H1 (cell line): ENCODE data around the gene OSBPL3. TPM values are rescaled to one million over a fixed set of nuclear protein-coding genes. Genes with fewer than 3 reads are reported as not detected.

Experiments used
- polyA plus RNA-seq, 7 experiments: library from polyadenylated mRNA; depleted of rRNA in 3 of 7; stranded (reverse) in 5 of 7; unstranded in 2 of 7; fragments of >200 nt in 5 of 7; fragments of 200-250 nt in 2 of 7; gene quantifications; 1 replicate in 5 of 7; 2 replicates in 1 of 7; 4 replicates in 1 of 7; pipeline versions ENCODE4 v1.2.1 to v1.2.3, GENCODE V29; 2011 to 2013; ENCODE audit warnings: missing spikeins in 2 of 7, mixed read lengths in 2 of 7
- total RNA-seq: library from RNA; stranded (reverse); fragmentation: NEBNext Ultra II Directional; extraction: Animal tissue kit (Norgen Biotek cat#: 25700); gene quantifications from 2 replicates; pipeline ENCODE4 v1.2.1, GENCODE V29; 2021
- TF ChIP-seq, protein P1 (sequence below): IDR thresholded peaks from 2 replicates; pipeline ENCODE4 v1.6.1; 2012; ENCODE audit warnings: low read length, inconsistent platforms
- TF ChIP-seq, protein P2 (sequence below), 3 experiments: IDR thresholded peaks; 1 replicate in 2 of 3; 2 replicates in 1 of 3; pipeline versions ENCODE4 v1.5.1 to v1.6.1; 2011; ENCODE audit warnings: low read length in 3 of 3, mild to moderate bottlenecking in 3 of 3, inconsistent platforms in 2 of 3, low read depth in 1 of 3, moderate library complexity in 1 of 3; ENCODE audit not compliant: insufficient read depth in 1 of 3; ENCODE audit errors: control extremely low read depth in 1 of 3

OSBPL3 gene
- total and polyA plus RNA-seq, 2 of the 8 experiments (the other 6 are each of a cell fraction or from before 2014, with no cell fraction given), result 2.8 to 13.9 TPM

DNA sequence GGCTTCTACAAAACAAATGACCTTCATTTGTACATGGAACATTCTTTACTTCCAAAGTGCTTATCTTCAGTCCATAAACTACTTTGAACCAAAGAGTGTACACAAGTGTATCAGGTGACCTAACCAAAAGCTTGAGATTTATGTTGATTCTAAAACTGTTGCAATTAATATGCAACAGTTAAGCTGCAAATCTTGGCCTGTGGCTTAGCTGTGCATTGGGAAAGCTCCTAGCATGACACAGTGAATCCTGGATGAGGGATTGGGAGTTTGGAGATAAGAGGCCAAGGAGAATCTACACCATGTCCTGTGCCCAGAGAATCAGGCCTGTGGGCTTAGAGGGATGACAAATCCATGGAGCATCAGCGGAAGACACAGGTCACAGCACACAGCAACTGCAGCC is 117.5 kb downstream of the OSBPL3 start (continued):
- TF ChIP-seq, protein P1, sequence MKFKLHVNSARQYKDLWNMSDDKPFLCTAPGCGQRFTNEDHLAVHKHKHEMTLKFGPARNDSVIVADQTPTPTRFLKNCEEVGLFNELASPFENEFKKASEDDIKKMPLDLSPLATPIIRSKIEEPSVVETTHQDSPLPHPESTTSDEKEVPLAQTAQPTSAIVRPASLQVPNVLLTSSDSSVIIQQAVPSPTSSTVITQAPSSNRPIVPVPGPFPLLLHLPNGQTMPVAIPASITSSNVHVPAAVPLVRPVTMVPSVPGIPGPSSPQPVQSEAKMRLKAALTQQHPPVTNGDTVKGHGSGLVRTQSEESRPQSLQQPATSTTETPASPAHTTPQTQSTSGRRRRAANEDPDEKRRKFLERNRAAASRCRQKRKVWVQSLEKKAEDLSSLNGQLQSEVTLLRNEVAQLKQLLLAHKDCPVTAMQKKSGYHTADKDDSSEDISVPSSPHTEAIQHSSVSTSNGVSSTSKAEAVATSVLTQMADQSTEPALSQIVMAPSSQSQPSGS, result no peak
- TF ChIP-seq, protein P2, sequence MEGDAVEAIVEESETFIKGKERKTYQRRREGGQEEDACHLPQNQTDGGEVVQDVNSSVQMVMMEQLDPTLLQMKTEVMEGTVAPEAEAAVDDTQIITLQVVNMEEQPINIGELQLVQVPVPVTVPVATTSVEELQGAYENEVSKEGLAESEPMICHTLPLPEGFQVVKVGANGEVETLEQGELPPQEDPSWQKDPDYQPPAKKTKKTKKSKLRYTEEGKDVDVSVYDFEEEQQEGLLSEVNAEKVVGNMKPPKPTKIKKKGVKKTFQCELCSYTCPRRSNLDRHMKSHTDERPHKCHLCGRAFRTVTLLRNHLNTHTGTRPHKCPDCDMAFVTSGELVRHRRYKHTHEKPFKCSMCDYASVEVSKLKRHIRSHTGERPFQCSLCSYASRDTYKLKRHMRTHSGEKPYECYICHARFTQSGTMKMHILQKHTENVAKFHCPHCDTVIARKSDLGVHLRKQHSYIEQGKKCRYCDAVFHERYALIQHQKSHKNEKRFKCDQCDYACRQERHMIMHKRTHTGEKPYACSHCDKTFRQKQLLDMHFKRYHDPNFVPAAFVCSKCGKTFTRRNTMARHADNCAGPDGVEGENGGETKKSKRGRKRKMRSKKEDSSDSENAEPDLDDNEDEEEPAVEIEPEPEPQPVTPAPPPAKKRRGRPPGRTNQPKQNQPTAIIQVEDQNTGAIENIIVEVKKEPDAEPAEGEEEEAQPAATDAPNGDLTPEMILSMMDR (IDR thresholded peaks at IDR 0.05; ENCODE audit: control extremely low read depth in 1 of 3, insufficient read depth in 1 of 3, low read depth in 1 of 3, low read length in 3 of 3), result no peak
